ENCODE measurements around the gene KRT10. TPM values are rescaled to one million over a fixed set of nuclear protein-coding genes. Genes with fewer than 3 reads are reported as not detected.

Gene KRT10
- total RNA-seq, 1 experiment from 2014 or later, result 28.4 TPM

DNA sequence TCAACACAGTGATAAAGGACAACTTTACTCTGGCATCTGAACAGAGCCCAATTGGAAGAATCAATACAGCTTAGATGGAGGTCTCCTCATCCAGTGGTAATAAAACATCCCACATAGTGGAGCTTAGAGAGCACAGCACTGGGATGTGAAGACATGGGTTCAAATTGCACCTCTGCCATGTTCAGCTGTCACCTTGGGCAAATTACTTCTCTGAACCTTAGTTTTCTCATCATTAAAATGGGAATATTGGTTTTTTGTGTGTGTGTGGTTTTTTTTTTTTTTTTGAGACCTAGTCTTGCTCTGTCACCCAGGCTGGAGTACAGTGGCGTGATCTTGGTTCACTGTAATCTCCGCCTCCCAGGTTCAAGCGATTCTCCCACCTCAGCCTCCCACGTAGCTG is 13.6 kb upstream of the KRT10 start:
- no CpG with 5 or more reads among the region's 4 CpGs for WGBS (ENCODE audit: extremely low coverage, insufficient read length, low lambda C conversion rate)
- Histone ChIP-seq H3K23ac (ENCODE audit: insufficient read length, low read depth, low read length) (no peak overlapping the region), H3K4me2 (ENCODE audit: insufficient read depth, insufficient read length, low read length) (no peak overlapping the region), H3K4me1 (ENCODE audit: insufficient read depth, low read length) (no peaks in the 10 kb centered on the region), H2BK5ac (ENCODE audit: insufficient read length, low read length) (no peak overlapping the region), H3K18ac (ENCODE audit: insufficient read length, low read depth, low read length) (no peak overlapping the region), H3K27me3 (ENCODE audit: insufficient read depth, low read length) (peaks cover 8% of the 10 kb centered on the region; the same call in 1 of the 2 replicates), H3K14ac (ENCODE audit: insufficient read depth, low read length) (no peak overlapping the region), H3K9ac (ENCODE audit: extremely low read depth, insufficient read length, low read length) (no peak overlapping the region), H3K56ac (ENCODE audit: insufficient read length, low read depth, low read length) (no peak overlapping the region), H2BK120ac (ENCODE audit: low read depth, low read length, poor library complexity, severe bottlenecking) (no peak overlapping the region), H2BK20ac (ENCODE audit: low read depth, low read length, poor library complexity, severe bottlenecking) (no peak overlapping the region), H4K20me1 (ENCODE audit: control insufficient read depth, insufficient read depth, insufficient read length) (no peaks in the 10 kb centered on the region), H3T11ph (ENCODE audit: low read length) (no peak overlapping the region), H2AK5ac (ENCODE audit: insufficient read length, low read length) (no peak overlapping the region), H2AFZ (ENCODE audit: low read length) (no peak overlapping the region), H4K8ac (replicated peaks; ENCODE audit: insufficient read length, low read depth, low read length) (no peak overlapping the region), H4K91ac (ENCODE audit: insufficient read length, low read depth, low read length) (no peak overlapping the region), H3K27ac (ENCODE audit: insufficient read length, low read depth, low read length) (no peak overlapping the region), H3K9me3 (ENCODE audit: control insufficient read depth, low read depth, low read length) (no peaks in the 10 kb centered on the region), H4K5ac (ENCODE audit: insufficient read length, low read depth, low read length) (no peak overlapping the region), H3K23me2 (ENCODE audit: insufficient read length, low read depth, low read length, poor library complexity, severe bottlenecking) (no peaks in the 10 kb centered on the region), H3K79me1 (ENCODE audit: insufficient read depth, low read depth, low read length, poor library complexity, severe bottlenecking) (no peaks in the 10 kb centered on the region), H3K79me2 (ENCODE audit: insufficient read depth, low read length) (no peaks in the 10 kb centered on the region), H2BK12ac (ENCODE audit: insufficient read length, low read depth, low read length) (no peak overlapping the region), H3K4ac (ENCODE audit: low read depth, low read length) (no peak overlapping the region), H2BK15ac (ENCODE audit: low read depth, low read length) (no peak overlapping the region)
- TF ChIP-seq, protein P1, sequence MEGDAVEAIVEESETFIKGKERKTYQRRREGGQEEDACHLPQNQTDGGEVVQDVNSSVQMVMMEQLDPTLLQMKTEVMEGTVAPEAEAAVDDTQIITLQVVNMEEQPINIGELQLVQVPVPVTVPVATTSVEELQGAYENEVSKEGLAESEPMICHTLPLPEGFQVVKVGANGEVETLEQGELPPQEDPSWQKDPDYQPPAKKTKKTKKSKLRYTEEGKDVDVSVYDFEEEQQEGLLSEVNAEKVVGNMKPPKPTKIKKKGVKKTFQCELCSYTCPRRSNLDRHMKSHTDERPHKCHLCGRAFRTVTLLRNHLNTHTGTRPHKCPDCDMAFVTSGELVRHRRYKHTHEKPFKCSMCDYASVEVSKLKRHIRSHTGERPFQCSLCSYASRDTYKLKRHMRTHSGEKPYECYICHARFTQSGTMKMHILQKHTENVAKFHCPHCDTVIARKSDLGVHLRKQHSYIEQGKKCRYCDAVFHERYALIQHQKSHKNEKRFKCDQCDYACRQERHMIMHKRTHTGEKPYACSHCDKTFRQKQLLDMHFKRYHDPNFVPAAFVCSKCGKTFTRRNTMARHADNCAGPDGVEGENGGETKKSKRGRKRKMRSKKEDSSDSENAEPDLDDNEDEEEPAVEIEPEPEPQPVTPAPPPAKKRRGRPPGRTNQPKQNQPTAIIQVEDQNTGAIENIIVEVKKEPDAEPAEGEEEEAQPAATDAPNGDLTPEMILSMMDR (conservative IDR thresholded peaks at IDR 0.05), result no peak
- no peak overlapping the region for H3K27ac Mint-ChIP-seq
- H3K9me3 Mint-ChIP-seq, result no peaks in the 10 kb centered on the region
- peaks cover 10% of the 10 kb centered on the region in 2 experiments for H3K4me1 Mint-ChIP-seq
- H3K27me3 Mint-ChIP-seq (ENCODE audit: low read depth), result peaks cover 95% of the 10 kb centered on the region
- H3K36me3 Mint-ChIP-seq (ENCODE audit: insufficient read depth in 1 of 3, low read depth in 3 of 3), result peaks cover 0 to 10% (median 0%) of the 10 kb centered on the region in 3 experiments; a peak in 3 of 7 replicates
- no peak for DNase-seq
- H3K4me3 Mint-ChIP-seq, result no peak overlapping the region

Data from H9 (cell line).